K562 (cell line): ENCODE results near the gene NCOA1. TPM values are rescaled to one million over a fixed set of nuclear protein-coding genes. Genes with fewer than 3 reads are reported as not detected.

Source experiments
- ATAC-seq: fragments of 200-7000 bp; cut with Tn5 transposase; 3 replicates; pipeline ENCODE4 v1.9.1; 2020; ENCODE audit warnings: moderate library complexity
- BruUV-seq: library from RNA; stranded (reverse); fragments of 400-500 nt; replicated peaks from 2 replicates; lab custom pipeline; 2021; lab: Mats Ljungman, UMichigan
- CTCF ChIA-PET: fragments of 300-600 bp; formaldehyde crosslinking; extraction: SDS; loops from one replicate; lab custom pipeline; 2021; ENCODE audit warnings: low intra/inter-chr PET ratio; lab: Yijun Ruan, JAX
- POLR2A ChIA-PET: fragments of 300-600, 350-650 bp; sonication (Branson Sonifier 250); formaldehyde crosslinking; extraction: SDS; loops from one replicate; lab custom pipeline; 2021; ENCODE audit warnings: antibody characterized with exemption, inconsistent platforms; lab: Yijun Ruan, JAX
- DNase-seq, 4 experiments: peaks; one replicate each; pipeline versions ENCODE4 v3.0.0 to v3.0.0-alpha.2; 2011 to 2018; ENCODE audit warnings: low spot score in 3 of 4, mixed read lengths in 3 of 4; ENCODE audit errors: extremely low read depth in 1 of 4
- FAIRE-seq: peaks from 2 replicates; lab custom pipeline; 2011; peaks lifted over from hg19 to GRCh38; lab: Jason Lieb, UNC
- H2AFZ ChIP-seq: 2 replicates; pipeline ENCODE4 v1.6.0; 2011; ENCODE audit warnings: low read depth, low read length, control low read depth, inconsistent platforms
- H3K27ac ChIP-seq: fragments of 200-600 bp; 3 replicates; pipeline ENCODE4 v1.8.0; 2011; ENCODE audit warnings: low read depth, mild to moderate bottlenecking, control low read depth, inconsistent platforms, low read length, moderate library complexity, mixed read lengths; ENCODE audit errors: extremely low read depth
- H3K27me3 ChIP-seq, 2 experiments: fragments of 300-600 bp in 1 of 2; 2 replicates in 1 of 2; 3 replicates in 1 of 2; pipeline versions ENCODE4 v1.6.0 to v1.8.0; 2011; ENCODE audit warnings: inconsistent platforms in 2 of 2, low read length in 2 of 2, mild to moderate bottlenecking in 1 of 2, mixed read lengths in 1 of 2, moderate library complexity in 1 of 2; ENCODE audit not compliant: control insufficient read depth in 2 of 2, insufficient read depth in 2 of 2
- H3K36me3 ChIP-seq: fragments of 300-600 bp; 3 replicates; pipeline ENCODE4 v1.8.0; 2011; ENCODE audit warnings: mild to moderate bottlenecking, low read length, inconsistent platforms; ENCODE audit not compliant: control insufficient read depth, insufficient read depth
- H3K4me1 ChIP-seq, 2 experiments: fragments of 200-600 bp in 1 of 2; replicated peaks in 1 of 2; 2 replicates in 1 of 2; 3 replicates in 1 of 2; pipeline versions ENCODE4 v1.5.1 to v1.8.0; 2011; ENCODE audit warnings: inconsistent platforms in 2 of 2, low read length in 2 of 2, mild to moderate bottlenecking in 1 of 2, mixed read lengths in 1 of 2, moderate library complexity in 1 of 2; ENCODE audit not compliant: control insufficient read depth in 2 of 2, insufficient read depth in 2 of 2
- H3K4me2 ChIP-seq: 2 replicates; pipeline ENCODE4 v1.6.1; 2011; ENCODE audit warnings: low read length, control low read depth, inconsistent platforms, mixed read lengths; ENCODE audit not compliant: insufficient read depth
- H3K4me3 ChIP-seq: fragments of 200-600 bp; sonication (generic), shearing (Covaris generic); 2 replicates; pipeline ENCODE4 v1.5.1; 2016; ENCODE audit warnings: control low read depth, inconsistent platforms
- H3K79me2 ChIP-seq: fragments of 200-600 bp; 3 replicates; pipeline ENCODE4 v1.8.0; 2011; ENCODE audit warnings: low read length, inconsistent platforms; ENCODE audit not compliant: control insufficient read depth, insufficient read depth
- H3K9ac ChIP-seq, 2 experiments: 2 replicates each; pipeline versions ENCODE4 v1.6.0 to v1.6.1; 2011; ENCODE audit warnings: low read depth in 2 of 2, low read length in 2 of 2, control low read depth in 1 of 2, inconsistent platforms in 1 of 2, mild to moderate bottlenecking in 1 of 2, mixed read lengths in 1 of 2; ENCODE audit not compliant: insufficient read depth in 1 of 2
- H3K9me1 ChIP-seq: one replicate; pipeline ENCODE4 v1.6.0; 2011; ENCODE audit warnings: inconsistent platforms, mild to moderate bottlenecking, low read length, moderate library complexity; ENCODE audit not compliant: control insufficient read depth, insufficient read depth
- H3K9me3 ChIP-seq: replicated peaks from 2 replicates; pipeline ENCODE4 v1.5.1; 2011; ENCODE audit warnings: low read depth, low read length, inconsistent platforms; ENCODE audit not compliant: control insufficient read depth, insufficient read depth
- H4K20me1 ChIP-seq: replicated peaks from 2 replicates; pipeline ENCODE4 v1.6.1; 2011; ENCODE audit warnings: low read length, inconsistent platforms, mixed read lengths; ENCODE audit not compliant: control insufficient read depth, insufficient read depth
- EGR1 ChIP-seq: fragments of 450-650 bp; conservative IDR thresholded peaks from 2 replicates; pipeline ENCODE4 v1.6.1; 2017; ENCODE audit warnings: mild to moderate bottlenecking
- ETS2 ChIP-seq: IDR thresholded peaks from 2 replicates; pipeline ENCODE4 v1.6.1; 2016; ENCODE audit warnings: borderline replicate concordance, missing genetic modification characterization, mild to moderate bottlenecking, moderate library complexity, missing compliant biosample characterization; ENCODE audit not compliant: poor library complexity, severe bottlenecking
- GTF3C2 ChIP-seq: IDR thresholded peaks from 3 replicates; pipeline ENCODE4 v1.6.1; 2011; ENCODE audit warnings: borderline replicate concordance, mild to moderate bottlenecking, moderate library complexity; ENCODE audit not compliant: insufficient read length; ENCODE audit errors: extremely low read depth
- HDAC6 ChIP-seq: IDR thresholded peaks from 2 replicates; pipeline ENCODE4 v1.6.1; 2012; ENCODE audit warnings: low read depth, mild to moderate bottlenecking, control low read depth, inconsistent platforms, low read length, moderate library complexity
- MGA ChIP-seq: fragments of 450-650 bp; IDR thresholded peaks from 2 replicates; pipeline ENCODE4 v1.6.1; 2016; ENCODE audit warnings: mild to moderate bottlenecking, moderate library complexity
- TOE1 ChIP-seq, 2 experiments: fragments of 450-650 bp in 1 of 2; sonication (generic) in 1 of 2; formaldehyde crosslinking in 1 of 2; IDR thresholded peaks; 2 replicates each; pipeline versions ENCODE4 v1.7.1 to v1.8.0; 2016 to 2022; ENCODE audit warnings: borderline replicate concordance in 2 of 2, mild to moderate bottlenecking in 2 of 2, antibody characterized with exemption in 1 of 2, inconsistent platforms in 1 of 2, low read depth in 1 of 2, missing genetic modification reagents in 1 of 2, moderate library complexity in 1 of 2
- WGBS: fragments of 100-300 bp; shearing (Covaris generic); methylation state at CpG from one replicate; pipeline ENCODE4 v1.1.6; 2016; ENCODE audit warnings: low coverage, mixed read lengths; ENCODE audit not compliant: insufficient coverage; ENCODE audit errors: missing lambda C conversion rate; 5-methylcytosine and 5-hydroxymethylcytosine counted together
- in situ Hi-C: fragments of 300-500 bp; cut with MboI; formaldehyde crosslinking; loops from 4 replicates; pipeline ENCODE4 v1.15.0; 2018; ENCODE audit warnings: inconsistent platforms, mixed read lengths
- intact Hi-C: fragments of 100-400 bp; cut with micrococcal nuclease; formaldehyde crosslinking; loops from 2 replicates; pipeline ENCODE4 v1.14.2; 2022
- polyA plus RNA-seq, 8 experiments: library from polyadenylated mRNA; depleted of rRNA in 4 of 8; stranded (reverse) in 5 of 8; unstranded in 3 of 8; fragments of >200 nt; fragmentation: Nextera tagmentation in 2 of 8; fragmentation: Illumina TruSeq in 1 of 8; extraction: Ambion mirVana in 2 of 8; extraction: Trizol in 1 of 8; gene quantifications; 2 replicates each; pipeline versions ENCODE4 v1.2.1 to v1.2.3, GENCODE V29; 2011 to 2014; ENCODE audit warnings: inconsistent platforms in 1 of 8, missing spikeins in 1 of 8
- total RNA-seq, 7 experiments: library from RNA; depleted of rRNA in 6 of 7; stranded (reverse); fragments of >200 nt in 6 of 7; fragmentation: Illumina TruSeq in 2 of 7; extraction: Trizol in 2 of 7; gene quantifications; 2 replicates each; pipeline versions ENCODE4 v1.2.1 to v1.2.3, GENCODE V29; 2011 to 2021; ENCODE audit warnings: low replicate concordance in 1 of 7

The NCOA1 gene
- total and polyA plus RNA-seq, 9 of the 15 experiments (the other 6 are each of a cell fraction or from before 2014, with no cell fraction given), result 4.9 to 25.7 (median 17.0) TPM

- ChIA-PET POLR2A (no interaction called here), CTCF (no interaction called here)
- no peak overlapping the region for H3K27ac ChIP-seq
- H2AFZ ChIP-seq, result no peak overlapping the region
- no peak overlapping the region for H3K9ac ChIP-seq
- H4K20me1 ChIP-seq, result no peaks in the 10 kb centered on the region
- ATAC-seq (no peak), DNase-seq (no peak), FAIRE-seq (no peak)
- no peaks in the 10 kb centered on the region for H3K4me1 ChIP-seq
- 90% methylated on average over 5 of the region's 5 CpGs for WGBS
- peaks cover 6% of the 10 kb centered on the region; the same call in 2 of the 3 replicates for H3K36me3 ChIP-seq
- no peaks in the 10 kb centered on the region for H3K27me3 ChIP-seq
- H3K4me2 ChIP-seq, result no peak overlapping the region
- 0 out of 2 replicates have a peak, but pooled peaks cover 2% of the 10 kb centered on the region for H3K9me3 ChIP-seq
- peaks cover 10% of the 10 kb centered on the region; the same call in 1 of the 3 replicates for H3K79me2 ChIP-seq
- BruUV-seq, result no TSS peak
- no peak overlapping the region for H3K4me3 ChIP-seq
- intact Hi-C loops (no loop called here), in situ Hi-C loops (no loop called here)
- H3K9me1 ChIP-seq, result no peaks in the 10 kb centered on the region
- TF ChIP-seq MGA (no peak), ETS2 (no peak), EGR1 (no peak), GTF3C2 (no peak), HDAC6 (no peak), TOE1 (IDR thresholded peaks at IDR 0.05; ENCODE audit: borderline replicate concordance) (no peak), TOE1 (CRISPR knock-in tag; IDR thresholded peaks at IDR 0.05; ENCODE audit: borderline replicate concordance, low read depth) (no peak)
Observed at GRCh38 chr2:24552836-24553235, 61.8 kb downstream of the NCOA1 start.
